HTR-8/SVneo (cell line): ENCODE results near the gene SLC5A5.

Experiments used
- DNase-seq: peaks from one replicate; pipeline ENCODE4 v3.0.0; 2011; ENCODE audit warnings: low spot score, mixed read lengths; ENCODE audit not compliant: insufficient read length
- FAIRE-seq: peaks from 2 replicates; lab custom pipeline; 2011; peaks lifted over from hg19 to GRCh38; lab: Jason Lieb, UNC

Gene SLC5A5

DNA sequence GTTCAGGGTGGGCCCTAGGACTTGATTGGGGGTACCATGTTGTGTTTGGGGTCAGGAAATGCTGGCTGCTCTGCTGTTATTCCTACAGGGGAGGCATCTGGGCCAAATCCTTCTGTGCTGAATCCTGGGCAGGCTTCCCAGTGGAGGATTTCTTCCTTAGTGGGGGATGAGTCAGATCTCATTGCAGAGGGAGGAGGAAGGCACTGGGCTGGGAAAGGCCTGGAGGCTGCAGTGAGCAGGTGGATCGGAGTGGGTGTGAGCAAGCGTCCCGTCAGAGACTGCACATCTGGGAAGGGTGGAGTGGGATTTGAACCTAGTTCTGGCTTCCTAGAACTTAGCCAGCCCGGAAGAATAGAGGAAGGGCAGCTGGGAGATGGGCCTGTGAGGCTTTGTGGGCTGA lies 72.6 kb downstream of the SLC5A5 start:
- FAIRE-seq: no peak
- no peak for DNase-seq
